ENCODE results near the gene RPL9. TPM values are rescaled to one million over a fixed set of nuclear protein-coding genes. Genes with fewer than 3 reads are reported as not detected.

RPL9 gene
- total and polyA plus RNA-seq, 2 of the 13 experiments (the other 11 are each of a cell fraction or from before 2014, with no cell fraction given) = 993 to 2,148 TPM

- no peak for TF ChIP-seq ZNF318 (CRISPR knock-in tag; IDR thresholded peaks at IDR 0.05)
- TF ChIP-seq AGO2 (optimal IDR thresholded peaks at IDR 0.05; ENCODE audit: low read depth, low read length) = peak; percentile 60
- 0 out of 2 replicates have a peak, but pooled peaks have one; percentile 23 for TF ChIP-seq ZBTB25 (CRISPR knock-in tag; IDR thresholded peaks at IDR 0.05)
- TF ChIP-seq, protein P1, sequence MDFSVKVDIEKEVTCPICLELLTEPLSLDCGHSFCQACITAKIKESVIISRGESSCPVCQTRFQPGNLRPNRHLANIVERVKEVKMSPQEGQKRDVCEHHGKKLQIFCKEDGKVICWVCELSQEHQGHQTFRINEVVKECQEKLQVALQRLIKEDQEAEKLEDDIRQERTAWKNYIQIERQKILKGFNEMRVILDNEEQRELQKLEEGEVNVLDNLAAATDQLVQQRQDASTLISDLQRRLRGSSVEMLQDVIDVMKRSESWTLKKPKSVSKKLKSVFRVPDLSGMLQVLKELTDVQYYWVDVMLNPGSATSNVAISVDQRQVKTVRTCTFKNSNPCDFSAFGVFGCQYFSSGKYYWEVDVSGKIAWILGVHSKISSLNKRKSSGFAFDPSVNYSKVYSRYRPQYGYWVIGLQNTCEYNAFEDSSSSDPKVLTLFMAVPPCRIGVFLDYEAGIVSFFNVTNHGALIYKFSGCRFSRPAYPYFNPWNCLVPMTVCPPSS (IDR thresholded peaks at IDR 0.05) = no peak
- no peak for TF ChIP-seq KLF9 (CRISPR knock-in tag; IDR thresholded peaks at IDR 0.05; ENCODE audit: low read depth)
- no peak for TF ChIP-seq CC2D1A (CRISPR knock-in tag; IDR thresholded peaks at IDR 0.05)
- TF ChIP-seq POLR2G (IDR thresholded peaks at IDR 0.05; ENCODE audit: low read depth, low read length) = peak; percentile 40; the same call in 1 of the 2 replicates
- TF ChIP-seq RBM22 (optimal IDR thresholded peaks at IDR 0.05; ENCODE audit: low read length) = peak; percentile 27
- no peak for TF ChIP-seq DMAP1 (CRISPR knock-in tag; IDR thresholded peaks at IDR 0.05)
- TF ChIP-seq FOXJ3 (CRISPR knock-in tag; IDR thresholded peaks at IDR 0.05; ENCODE audit: borderline replicate concordance) = 0 out of 2 replicates have a peak, but pooled peaks have one; percentile 28
- TF ChIP-seq, protein P2, sequence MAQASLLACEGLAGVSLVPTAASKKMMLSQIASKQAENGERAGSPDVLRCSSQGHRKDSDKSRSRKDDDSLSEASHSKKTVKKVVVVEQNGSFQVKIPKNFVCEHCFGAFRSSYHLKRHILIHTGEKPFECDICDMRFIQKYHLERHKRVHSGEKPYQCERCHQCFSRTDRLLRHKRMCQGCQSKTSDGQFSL (CRISPR knock-in tag; IDR thresholded peaks at IDR 0.05) = 0 out of 2 replicates have a peak, but pooled peaks have one; percentile 29
Observed at GRCh38 chr4:39452860-39453587, 5.7 kb downstream of the RPL9 start (continued).

Measured in HepG2 (cell line).